ENCODE data around the gene MRPL30.

GRCh38 chr2:99198103-99198841 is 17.3 kb downstream of the MRPL30 start:
- TF ChIP-seq POLR2A (IDR thresholded peaks at IDR 0.05) (no peak), POLR2AphosphoS5 (IDR thresholded peaks at IDR 0.05) (no peak), CTCF (IDR thresholded peaks at IDR 0.05) (no peak), EP300 (IDR thresholded peaks at IDR 0.05) (no peak)
